WERI-Rb-1 (cell line): Measurements from ENCODE around the gene CPEB3.

Source experiments
- DNase-seq: peaks from one replicate; pipeline ENCODE4 v3.0.0-alpha.2; 2020
- H3K27ac ChIP-seq: fragments of 250-450 bp; sonication (Bioruptor Pico); 2 replicates; pipeline ENCODE4 v1.5.1; 2020; ENCODE audit warnings: mild to moderate bottlenecking, moderate library complexity
- H3K27me3 ChIP-seq: fragments of 250-450 bp; sonication (Bioruptor Pico); 2 replicates; pipeline ENCODE4 v1.5.1; 2021; ENCODE audit warnings: mild to moderate bottlenecking, low read depth, moderate library complexity; ENCODE audit not compliant: insufficient read depth, severe bottlenecking
- H3K36me3 ChIP-seq: fragments of 250-450 bp; sonication (Bioruptor Pico); 2 replicates; pipeline ENCODE4 v1.5.1; 2020; ENCODE audit warnings: mild to moderate bottlenecking, moderate library complexity
- H3K4me3 ChIP-seq: 2 replicates; pipeline ENCODE4 v1.5.1; 2011; ENCODE audit warnings: low read depth, mild to moderate bottlenecking, control low read depth, low read length
- H3K9me3 ChIP-seq: fragments of 250-450 bp; sonication (Bioruptor Pico); 2 replicates; pipeline ENCODE4 v1.5.1; 2021; ENCODE audit warnings: mild to moderate bottlenecking, moderate library complexity; ENCODE audit not compliant: severe bottlenecking
- CTCF ChIP-seq: IDR thresholded peaks from 2 replicates; pipeline ENCODE4 v1.5.1; 2011; ENCODE audit warnings: low read depth, mild to moderate bottlenecking, control low read depth, inconsistent platforms, low read length

CPEB3 gene

GRCh38 chr10:92177546-92177945 is 113.3 kb downstream of the CPEB3 start:
- TF ChIP-seq CTCF: no peak
- H3K27me3 ChIP-seq: no peaks in the 10 kb centered on the region
- H3K36me3 ChIP-seq: peaks cover 3% of the 10 kb centered on the region; the same call in 1 of the 2 replicates
- no peak overlapping the region for H3K27ac ChIP-seq
- H3K4me3 ChIP-seq: no peak overlapping the region
- H3K9me3 ChIP-seq: peaks cover 4% of the 10 kb centered on the region
- no peak for DNase-seq

GRCh38 chr10:92175164-92175563 is 115.7 kb downstream of the CPEB3 start:
- Histone ChIP-seq H3K9me3 (peaks cover 4% of the 10 kb centered on the region), H3K27ac (no peak overlapping the region), H3K27me3 (no peaks in the 10 kb centered on the region), H3K36me3 (peaks cover 3% of the 10 kb centered on the region; the same call in 1 of the 2 replicates), H3K4me3 (no peak overlapping the region)
- DNase-seq: no peak
- TF ChIP-seq CTCF: no peak

GRCh38 chr10:92173996-92174395 is 116.9 kb downstream of the CPEB3 start:
- no peaks in the 10 kb centered on the region for H3K27me3 ChIP-seq
- H3K36me3 ChIP-seq: peaks cover 3% of the 10 kb centered on the region; the same call in 1 of the 2 replicates
- no peak overlapping the region for H3K27ac ChIP-seq
- peaks cover 4% of the 10 kb centered on the region for H3K9me3 ChIP-seq
- DNase-seq: no peak
- TF ChIP-seq CTCF: no peak
- H3K4me3 ChIP-seq: no peak overlapping the region

- no peak for DNase-seq
- Histone ChIP-seq H3K4me3 (no peak overlapping the region), H3K9me3 (peaks cover 6% of the 10 kb centered on the region), H3K27me3 (no peaks in the 10 kb centered on the region), H3K27ac (no peak overlapping the region), H3K36me3 (peaks cover 2% of the 10 kb centered on the region; the same call in 1 of the 2 replicates)
- no peak for TF ChIP-seq CTCF
Measured at GRCh38 chr10:92164036-92164696, 126.7 kb downstream of the CPEB3 start.

- Histone ChIP-seq H3K9me3 (peaks cover 6% of the 10 kb centered on the region), H3K4me3 (no peak overlapping the region), H3K36me3 (peaks cover 2% of the 10 kb centered on the region; the same call in 1 of the 2 replicates), H3K27ac (no peak overlapping the region), H3K27me3 (no peaks in the 10 kb centered on the region)
- no peak for DNase-seq
- no peak for TF ChIP-seq CTCF
Measured at GRCh38 chr10:92162541-92162940, 128.3 kb downstream of the CPEB3 start.
